ENCODE measurements around the gene LRRC1.

LRRC1 gene

GRCh38 chr6:53932516-53932915 is 137.7 kb downstream of the LRRC1 start:
- TF ChIP-seq ZC3H10 (CRISPR knock-in tag; IDR thresholded peaks at IDR 0.05) = no peak
- TF ChIP-seq SNAI2 (CRISPR knock-in tag; IDR thresholded peaks at IDR 0.05) = no peak
- TF ChIP-seq ISL1 (CRISPR knock-in tag; IDR thresholded peaks at IDR 0.05) = no peak
- TF ChIP-seq ARNTL (CRISPR knock-in tag; IDR thresholded peaks at IDR 0.05; ENCODE audit: borderline replicate concordance, low read depth) = no peak
- TF ChIP-seq ZNF70 (CRISPR knock-in tag; IDR thresholded peaks at IDR 0.05) = no peak
- no peak for TF ChIP-seq PATZ1 (CRISPR knock-in tag; IDR thresholded peaks at IDR 0.05; ENCODE audit: borderline replicate concordance)
- TF ChIP-seq CSDC2 (CRISPR knock-in tag; IDR thresholded peaks at IDR 0.05) = no peak
- no peak for TF ChIP-seq CSRNP3 (CRISPR knock-in tag; IDR thresholded peaks at IDR 0.05)
- TF ChIP-seq PPARA (CRISPR knock-in tag; IDR thresholded peaks at IDR 0.05; ENCODE audit: borderline replicate concordance) = no peak
- no peak for TF ChIP-seq BACH2 (CRISPR knock-in tag; IDR thresholded peaks at IDR 0.05; ENCODE audit: borderline replicate concordance)
- TF ChIP-seq TCF4 (CRISPR knock-in tag; IDR thresholded peaks at IDR 0.05; ENCODE audit: borderline replicate concordance) = no peak
- TF ChIP-seq RARB (CRISPR knock-in tag; IDR thresholded peaks at IDR 0.05) = no peak
- TF ChIP-seq POU6F1 (CRISPR knock-in tag; IDR thresholded peaks at IDR 0.05; ENCODE audit: borderline replicate concordance, low read depth) = no peak
- TF ChIP-seq GLIS3 (CRISPR knock-in tag; IDR thresholded peaks at IDR 0.05) = no peak
- TF ChIP-seq OSR1 (CRISPR knock-in tag; IDR thresholded peaks at IDR 0.05) = no peak
- no peak for TF ChIP-seq ZFP30 (CRISPR knock-in tag; IDR thresholded peaks at IDR 0.05)
- no peak for ATAC-seq

GRCh38 chr6:53934023-53934422 is 139.2 kb downstream of the LRRC1 start:
- no peak for ATAC-seq
- TF ChIP-seq ARNTL (CRISPR knock-in tag; IDR thresholded peaks at IDR 0.05; ENCODE audit: borderline replicate concordance, low read depth) (no peak), PPARA (CRISPR knock-in tag; IDR thresholded peaks at IDR 0.05; ENCODE audit: borderline replicate concordance) (no peak), PATZ1 (CRISPR knock-in tag; IDR thresholded peaks at IDR 0.05; ENCODE audit: borderline replicate concordance) (no peak), POU6F1 (CRISPR knock-in tag; IDR thresholded peaks at IDR 0.05; ENCODE audit: borderline replicate concordance, low read depth) (no peak), ESRRG (CRISPR knock-in tag; IDR thresholded peaks at IDR 0.05) (no peak), TSHZ2 (CRISPR knock-in tag; IDR thresholded peaks at IDR 0.05) (no peak), TOX (CRISPR knock-in tag; IDR thresholded peaks at IDR 0.05; ENCODE audit: borderline replicate concordance) (no peak), ZNF70 (CRISPR knock-in tag; IDR thresholded peaks at IDR 0.05) (no peak), SNAI2 (CRISPR knock-in tag; IDR thresholded peaks at IDR 0.05) (no peak), GLIS3 (CRISPR knock-in tag; IDR thresholded peaks at IDR 0.05) (no peak), TCF4 (CRISPR knock-in tag; IDR thresholded peaks at IDR 0.05; ENCODE audit: borderline replicate concordance) (no peak), RARB (CRISPR knock-in tag; IDR thresholded peaks at IDR 0.05) (no peak), CREB5 (CRISPR knock-in tag; IDR thresholded peaks at IDR 0.05; ENCODE audit: low read depth) (no peak), CSRNP3 (CRISPR knock-in tag; IDR thresholded peaks at IDR 0.05) (no peak), BACH2 (CRISPR knock-in tag; IDR thresholded peaks at IDR 0.05; ENCODE audit: borderline replicate concordance) (no peak), ZC3H10 (CRISPR knock-in tag; IDR thresholded peaks at IDR 0.05) (no peak), CSDC2 (CRISPR knock-in tag; IDR thresholded peaks at IDR 0.05) (no peak)
